SU-DHL-6 (cell line): Measurements from ENCODE around the gene HS6ST3.

Source experiments
- H2AFZ ChIP-seq: fragments of 200-600 bp; sonication (generic); 2 replicates; pipeline ENCODE4 v1.6.1; 2014; ENCODE audit warnings: low read depth, mild to moderate bottlenecking, moderate library complexity, mixed read lengths, antibody characterized with exemption, low read length; ENCODE audit not compliant: severe bottlenecking
- H3F3A ChIP-seq: fragments of 200-600 bp; shearing (Covaris generic); 2 replicates; pipeline ENCODE4 v1.6.0; 2016; ENCODE audit warnings: antibody characterized with exemption, mild to moderate bottlenecking; ENCODE audit not compliant: insufficient read depth
- H3K27ac ChIP-seq: fragments of 200-600 bp; sonication (generic); 2 replicates; pipeline ENCODE4 v1.5.1; 2016; ENCODE audit warnings: low read depth, mild to moderate bottlenecking, low read length, moderate library complexity, mixed read lengths
- H3K27me3 ChIP-seq: fragments of 200-600 bp; sonication (generic), shearing (Covaris generic); 2 replicates; pipeline ENCODE4 v1.6.0; 2014; ENCODE audit warnings: mild to moderate bottlenecking, low read length
- H3K36me3 ChIP-seq: fragments of 200-600 bp; sonication (generic); 2 replicates; pipeline ENCODE4 v1.6.1; 2014; ENCODE audit warnings: mild to moderate bottlenecking, low read length, mixed read lengths
- H3K4me2 ChIP-seq: fragments of 300-600, 200-600 bp; shearing (Covaris generic), sonication (generic); 2 replicates; pipeline ENCODE4 v1.6.0; 2014; ENCODE audit warnings: low read length, low read depth, mild to moderate bottlenecking; ENCODE audit not compliant: poor library complexity, severe bottlenecking
- H3K4me3 ChIP-seq: fragments of 200-600 bp; sonication (generic); 2 replicates; pipeline ENCODE4 v1.5.1; 2014; ENCODE audit warnings: antibody characterized with exemption, low read length, mild to moderate bottlenecking, mixed read lengths; ENCODE audit not compliant: insufficient read depth, poor library complexity, severe bottlenecking
- H3K79me2 ChIP-seq: fragments of 200-600 bp; sonication (generic); 2 replicates; pipeline ENCODE4 v1.6.1; 2014; ENCODE audit warnings: mild to moderate bottlenecking, low read length, moderate library complexity; ENCODE audit not compliant: insufficient read depth
- H3K9ac ChIP-seq: fragments of 200-600 bp; sonication (generic); 2 replicates; pipeline ENCODE4 v1.7.0; 2014; ENCODE audit warnings: mild to moderate bottlenecking, low read length
- H3K9me2 ChIP-seq: fragments of 200-600 bp; sonication (generic); replicated peaks from 2 replicates; pipeline ENCODE4 v1.6.1; 2014; ENCODE audit warnings: low read length; ENCODE audit not compliant: insufficient read depth
- H3K9me3 ChIP-seq: fragments of 200-600 bp; sonication (generic); 2 replicates; pipeline ENCODE4 v1.6.1; 2014; ENCODE audit warnings: low read length, mixed read lengths; ENCODE audit not compliant: insufficient read depth
- H4K20me1 ChIP-seq: fragments of 200-600 bp; sonication (generic); 2 replicates; pipeline ENCODE4 v1.6.1; 2014; ENCODE audit warnings: low read depth, mild to moderate bottlenecking, antibody characterized with exemption, low read length, moderate library complexity, mixed read lengths
- CTCF ChIP-seq: fragments of 200-600 bp; sonication (generic); IDR thresholded peaks from one replicate; pipeline ENCODE4 v1.5.1; 2017; ENCODE audit warnings: antibody characterized with exemption, mild to moderate bottlenecking, low read length, moderate library complexity; ENCODE audit not compliant: insufficient read depth, poor library complexity, severe bottlenecking
- EZH2phosphoT487 ChIP-seq: fragments of 200-600 bp; sonication (generic), shearing (Covaris generic); conservative IDR thresholded peaks from 2 replicates; pipeline ENCODE4 v1.6.1; 2018; ENCODE audit warnings: mild to moderate bottlenecking, antibody characterized with exemption, low read length, moderate library complexity, mixed read lengths

HS6ST3 gene

GRCh38 chr13:96473526-96474180, 383.7 kb downstream of the HS6ST3 start:
- no peak overlapping the region for H3K27ac ChIP-seq

GRCh38 chr13:96474181-96474557, 384.3 kb downstream of the HS6ST3 start:
- no peaks in the 10 kb centered on the region for H3K79me2 ChIP-seq
- no peak overlapping the region for H3K27ac ChIP-seq
- no peak overlapping the region for H3K9ac ChIP-seq
- no peaks in the 10 kb centered on the region for H3K9me2 ChIP-seq
- no peaks in the 10 kb centered on the region for H3K27me3 ChIP-seq
- no peaks in the 10 kb centered on the region for H3F3A ChIP-seq
- H3K9me3 ChIP-seq, result no peaks in the 10 kb centered on the region
- TF ChIP-seq EZH2phosphoT487, result no peak
- no peak for TF ChIP-seq CTCF
- H3K36me3 ChIP-seq, result no peaks in the 10 kb centered on the region
- no peak overlapping the region for H2AFZ ChIP-seq
- H3K4me2 ChIP-seq, result no peak overlapping the region
- H4K20me1 ChIP-seq, result no peaks in the 10 kb centered on the region
- no peak overlapping the region for H3K4me3 ChIP-seq

More at GRCh38 chr13:96473526-96474180, 383.7 kb downstream of the HS6ST3 start:
- Histone ChIP-seq H3K27me3 (no peaks in the 10 kb centered on the region), H3K9ac (no peak overlapping the region), H3K4me3 (no peak overlapping the region), H4K20me1 (no peaks in the 10 kb centered on the region), H3K79me2 (no peaks in the 10 kb centered on the region), H3K4me2 (no peak overlapping the region), H3F3A (no peaks in the 10 kb centered on the region), H2AFZ (no peak overlapping the region), H3K9me2 (no peaks in the 10 kb centered on the region), H3K9me3 (no peaks in the 10 kb centered on the region), H3K36me3 (no peaks in the 10 kb centered on the region)
- TF ChIP-seq CTCF (no peak), EZH2phosphoT487 (no peak)

GRCh38 chr13:96475103-96475502, 385.2 kb downstream of the HS6ST3 start:
- H3K9ac ChIP-seq, result no peak overlapping the region
- no peak overlapping the region for H3K4me3 ChIP-seq
- TF ChIP-seq EZH2phosphoT487, result no peak
- no peak for TF ChIP-seq CTCF
- H4K20me1 ChIP-seq, result no peaks in the 10 kb centered on the region
- no peaks in the 10 kb centered on the region for H3K9me2 ChIP-seq
- no peak overlapping the region for H2AFZ ChIP-seq
- no peaks in the 10 kb centered on the region for H3K27me3 ChIP-seq
- H3K27ac ChIP-seq, result no peak overlapping the region
- H3K9me3 ChIP-seq, result no peaks in the 10 kb centered on the region
- no peak overlapping the region for H3K4me2 ChIP-seq
- no peaks in the 10 kb centered on the region for H3K36me3 ChIP-seq
- no peaks in the 10 kb centered on the region for H3F3A ChIP-seq
- no peaks in the 10 kb centered on the region for H3K79me2 ChIP-seq
